SHP77 treated with DMSO at 0.1 percent for 48 hours (cell line): ENCODE results near the gene CHN1.
A peak's percentile ranks its signal among the peaks of the same experiment; 100 is the strongest.

Experiments
- DNase-seq: peaks from one replicate; lab custom pipeline; 2025; lab: John Stamatoyannopoulos, UW

Gene CHN1, protein sequence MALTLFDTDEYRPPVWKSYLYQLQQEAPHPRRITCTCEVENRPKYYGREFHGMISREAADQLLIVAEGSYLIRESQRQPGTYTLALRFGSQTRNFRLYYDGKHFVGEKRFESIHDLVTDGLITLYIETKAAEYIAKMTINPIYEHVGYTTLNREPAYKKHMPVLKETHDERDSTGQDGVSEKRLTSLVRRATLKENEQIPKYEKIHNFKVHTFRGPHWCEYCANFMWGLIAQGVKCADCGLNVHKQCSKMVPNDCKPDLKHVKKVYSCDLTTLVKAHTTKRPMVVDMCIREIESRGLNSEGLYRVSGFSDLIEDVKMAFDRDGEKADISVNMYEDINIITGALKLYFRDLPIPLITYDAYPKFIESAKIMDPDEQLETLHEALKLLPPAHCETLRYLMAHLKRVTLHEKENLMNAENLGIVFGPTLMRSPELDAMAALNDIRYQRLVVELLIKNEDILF

DNA sequence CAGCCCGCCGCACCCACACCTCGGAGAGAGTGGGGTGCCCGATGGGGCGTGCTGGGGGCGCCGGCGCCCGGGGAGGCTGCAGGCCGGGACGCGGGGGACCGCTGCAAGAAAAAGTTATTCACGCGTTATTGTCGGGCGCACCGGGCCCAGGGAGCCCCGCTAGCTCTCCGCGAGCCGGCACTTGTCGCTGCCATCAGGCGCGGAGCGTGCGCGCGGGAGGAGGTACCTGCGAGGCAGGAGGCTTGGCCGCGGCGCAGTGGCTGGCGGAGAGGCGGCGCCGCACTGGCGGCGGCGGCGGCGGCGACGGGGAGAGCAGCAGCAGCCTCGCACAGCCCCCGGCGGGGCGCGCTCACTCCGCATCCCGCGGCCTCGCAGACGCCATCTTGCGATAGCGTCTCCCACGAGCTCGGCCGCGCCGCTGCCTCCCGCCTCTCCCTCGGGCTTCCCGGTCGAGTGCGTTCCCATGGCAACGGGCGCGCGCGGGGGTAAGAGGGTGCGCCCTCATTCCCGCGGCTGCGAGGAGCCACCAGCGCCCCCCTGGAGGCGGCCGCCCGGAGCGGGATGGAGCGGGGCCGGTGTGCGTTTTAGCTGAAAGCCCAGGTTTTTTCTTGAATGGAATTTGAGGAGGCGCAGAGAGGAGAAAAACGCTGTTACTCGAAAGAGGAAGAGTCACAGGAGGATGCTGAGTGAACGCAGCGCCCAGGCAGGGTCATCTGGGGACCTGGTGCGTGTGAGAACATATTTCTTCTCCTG is at the start of gene CHN1:
Gene CHN1 (minus strand): TSS at position 402 of the 753 bp plus-strand sequence. CDS start 469 bp downstream, outside the sequence.
- DNase-seq = peak; percentile 23

- DNase-seq = no peak
Measured at GRCh38 chr2:175054340-175054739, 49.2 kb upstream of the CHN1 start.

- DNase-seq = no peak
Measured at GRCh38 chr2:175049661-175050060, 44.5 kb upstream of the CHN1 start.

GRCh38 chr2:175048275-175048674 is 43.1 kb upstream of the CHN1 start:
- no peak for DNase-seq

DNA sequence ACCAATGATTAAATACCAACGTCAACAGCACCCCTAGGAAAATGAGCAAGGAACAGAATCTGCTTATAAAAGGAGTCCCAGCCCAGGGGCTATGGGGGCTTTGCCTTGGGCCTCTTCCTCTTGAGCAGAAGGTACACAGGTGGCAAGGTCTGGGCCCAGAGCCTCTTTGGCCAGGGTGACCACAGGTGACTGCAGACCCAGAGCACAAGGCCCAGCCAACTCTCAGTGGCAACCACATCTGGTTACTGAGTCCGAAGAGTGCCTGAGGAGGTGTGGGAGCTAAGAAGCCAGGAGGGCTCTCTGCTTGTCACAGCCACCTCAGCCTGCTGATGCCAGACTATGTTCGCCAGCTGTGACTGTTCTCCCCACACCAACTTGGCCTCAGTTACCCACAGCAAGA is 34.3 kb upstream of the CHN1 start:
- no peak for DNase-seq

- no peak for DNase-seq
Measured at GRCh38 chr2:175039031-175039430, 33.9 kb upstream of the CHN1 start.

DNA sequence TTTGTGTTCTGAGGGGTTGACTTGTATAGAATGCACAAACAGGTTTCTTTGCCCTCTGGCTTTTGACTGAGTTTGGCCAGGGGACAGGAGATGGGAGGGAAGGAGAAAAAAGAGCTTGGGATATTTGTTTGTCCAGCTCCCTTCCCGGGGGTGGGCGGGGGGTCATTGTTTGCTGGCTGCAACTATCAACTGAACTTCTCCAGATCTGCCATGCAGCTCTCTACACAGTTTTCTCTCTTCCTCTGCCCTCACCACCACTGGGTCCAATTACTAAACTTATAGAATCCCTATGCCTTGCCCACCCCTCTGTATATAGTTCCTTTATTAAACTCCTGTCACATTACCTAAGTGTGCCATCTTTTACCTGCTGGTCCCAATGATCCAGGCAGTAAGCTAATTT is 32.8 kb upstream of the CHN1 start:
- no peak for DNase-seq

DNA sequence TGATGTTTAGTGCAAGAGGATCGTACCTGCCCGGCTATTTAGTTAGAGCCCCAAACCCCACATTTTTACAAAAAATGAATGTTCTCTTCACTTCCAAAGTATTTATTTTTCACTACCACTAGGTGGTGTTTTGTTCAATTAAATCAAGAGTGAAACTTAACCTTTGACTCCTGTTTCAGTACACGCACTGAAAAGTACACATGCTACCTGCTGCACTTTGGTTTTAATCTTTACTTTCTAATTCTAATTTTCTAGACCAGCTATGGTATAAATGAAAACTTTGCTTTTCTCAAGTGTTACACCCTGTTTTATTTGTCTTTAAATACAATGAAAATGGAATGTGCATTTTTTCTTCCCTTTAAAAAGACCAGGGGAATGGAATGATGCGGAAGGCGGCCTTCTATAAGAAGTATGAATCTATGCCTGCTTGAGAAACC is 31.4 kb upstream of the CHN1 start:
- DNase-seq = no peak

GRCh38 chr2:175035806-175036205 is 30.6 kb upstream of the CHN1 start:
- DNase-seq = no peak

GRCh38 chr2:175034716-175035115 is 29.5 kb upstream of the CHN1 start:
- no peak for DNase-seq

DNA sequence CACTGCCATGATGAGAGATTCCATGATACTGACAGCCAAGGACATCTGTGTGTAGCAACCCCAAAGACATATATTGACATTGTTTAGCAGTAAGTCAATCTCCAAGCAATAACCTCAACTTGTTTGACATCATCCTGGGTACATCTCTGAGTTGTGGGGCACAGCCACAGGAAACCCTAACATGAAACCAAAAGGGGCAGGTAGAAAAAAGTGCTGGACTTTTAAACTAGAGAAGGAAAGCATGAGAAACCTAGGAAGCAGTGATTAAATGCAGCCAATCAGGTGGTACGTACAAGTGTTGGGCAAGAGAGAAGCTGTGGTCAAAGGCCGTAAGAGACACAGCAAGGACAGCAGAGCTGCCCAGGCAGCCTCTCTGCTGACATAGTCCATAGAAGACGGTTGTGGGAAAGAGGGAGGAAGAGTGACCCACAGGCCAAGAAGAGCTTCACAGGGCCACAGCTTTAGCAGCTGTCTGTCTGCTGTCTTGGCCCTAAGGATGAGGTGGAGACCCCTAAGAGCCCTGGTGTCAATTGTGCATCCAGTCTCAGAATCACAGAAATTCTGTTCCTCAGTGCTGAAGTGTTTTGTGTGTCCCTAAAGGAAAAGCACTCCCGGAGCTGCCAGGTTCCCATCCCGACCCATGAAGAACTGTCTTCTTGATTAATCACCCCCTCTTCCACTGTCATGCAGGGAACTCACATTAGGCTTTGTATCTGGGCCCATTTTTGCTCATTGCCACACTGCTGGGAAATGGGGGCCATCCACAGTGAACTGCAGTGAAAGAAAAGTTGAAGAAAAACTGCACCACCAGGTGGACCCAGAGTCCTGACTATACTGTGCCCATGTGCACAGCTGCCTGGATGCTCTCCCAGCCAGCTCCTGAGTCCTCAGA is 25.4 kb upstream of the CHN1 start:
- DNase-seq = no peak

- no peak for DNase-seq
Measured at GRCh38 chr2:175027755-175028154, 22.6 kb upstream of the CHN1 start.

DNA sequence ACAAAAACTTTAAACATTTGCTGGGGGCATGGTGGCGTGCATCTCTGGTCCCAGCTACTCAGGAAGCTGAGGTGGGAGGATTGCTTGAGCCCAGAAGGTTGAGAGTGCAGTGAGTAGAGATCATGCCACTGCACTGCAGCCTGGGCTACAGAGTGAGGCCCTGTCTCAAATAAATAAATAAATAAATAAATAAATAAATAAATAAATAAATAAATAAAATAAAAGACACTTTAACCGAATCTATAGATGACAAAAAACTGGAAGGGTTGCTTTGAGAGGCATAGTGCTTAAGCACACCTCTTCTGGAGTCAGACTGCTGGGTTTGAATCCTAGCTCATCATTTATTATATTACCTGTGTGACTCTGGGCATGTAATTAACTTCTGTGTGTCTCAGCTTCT is 21.2 kb upstream of the CHN1 start:
- no peak for DNase-seq

GRCh38 chr2:175025946-175026345 is 20.8 kb upstream of the CHN1 start:
- DNase-seq = no peak

DNA sequence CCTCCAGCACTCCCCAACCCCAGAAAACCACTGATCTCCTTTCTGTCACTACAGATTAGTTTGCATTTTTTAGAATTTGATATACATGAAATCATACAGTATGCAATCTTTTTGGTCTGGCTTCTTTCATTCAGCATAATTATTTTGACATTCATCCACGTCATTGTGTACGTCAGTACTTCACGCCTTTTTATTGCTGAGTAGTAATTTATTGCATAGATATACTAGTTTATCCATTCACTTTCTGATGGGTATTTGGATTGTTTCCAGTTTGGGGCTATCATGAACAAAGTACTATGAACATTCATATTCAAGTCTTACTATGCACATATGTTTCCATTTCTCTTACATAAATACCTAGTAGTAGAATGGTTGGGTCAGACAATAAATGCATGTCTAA is 20.1 kb upstream of the CHN1 start:
- no peak for DNase-seq

DNA sequence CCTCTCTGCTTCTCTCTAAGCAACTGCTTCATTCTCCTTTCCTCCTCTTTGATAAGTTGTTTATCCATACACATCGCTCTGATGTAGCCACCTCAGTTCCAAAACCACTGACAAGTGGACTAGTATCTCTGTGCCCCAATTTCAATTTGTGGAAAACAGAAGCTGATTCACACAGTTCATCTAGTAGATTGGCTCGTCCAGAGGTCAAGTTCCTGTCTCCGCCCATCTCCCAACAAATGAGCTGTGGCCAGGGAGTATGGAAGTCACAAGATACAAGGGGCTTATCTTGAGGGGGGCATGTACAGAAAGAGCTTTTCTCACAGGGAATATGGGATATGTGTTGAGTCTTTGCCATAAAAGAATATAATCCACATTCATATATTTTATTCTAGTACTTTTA is 17.7 kb upstream of the CHN1 start:
- DNase-seq = no peak

GRCh38 chr2:175019566-175020327 is 14.6 kb upstream of the CHN1 start:
- DNase-seq = no peak

GRCh38 chr2:175017618-175018414 is 12.6 kb upstream of the CHN1 start:
- no peak for DNase-seq

GRCh38 chr2:175015340-175015739 is 10.2 kb upstream of the CHN1 start:
- no peak for DNase-seq

- no peak for DNase-seq
Measured at GRCh38 chr2:175012516-175012915, 7.3 kb upstream of the CHN1 start.

DNA sequence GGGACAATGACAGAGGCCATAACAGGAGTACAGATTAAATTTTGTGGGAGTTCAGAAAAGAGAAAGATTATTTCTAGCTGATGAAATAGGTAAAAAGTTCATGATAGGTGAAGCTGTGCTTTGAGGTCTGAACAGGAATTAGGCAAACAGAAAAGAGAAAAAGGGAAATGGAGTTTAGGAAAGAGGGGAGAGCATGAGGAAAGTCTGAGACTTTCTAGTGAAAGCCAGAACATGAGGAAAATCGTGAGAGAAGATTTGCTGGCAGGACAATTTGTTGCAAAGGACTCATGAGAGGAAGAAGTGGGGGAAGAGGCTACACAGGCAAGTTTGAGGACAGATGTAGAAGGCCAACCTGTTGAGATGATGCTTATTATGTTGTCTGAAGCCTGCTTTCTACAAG is 6.3 kb upstream of the CHN1 start:
- no peak for DNase-seq
